CD4-positive, alpha-beta T cell (primary cell): Measurements from ENCODE around the gene ZNF471. TPM values are rescaled to one million over a fixed set of nuclear protein-coding genes. Genes with fewer than 3 reads are reported as not detected.

Experiments used
- ATAC-seq: fragments of 200-7000 bp; cut with Tn5 transposase; one replicate; pipeline ENCODE4 v1.10.0; 2022; ENCODE audit warnings: mild to moderate bottlenecking; ENCODE audit not compliant: poor library complexity
- CTCF ChIA-PET: fragments of 350-600 bp; sonication (Branson Sonifier 250); formaldehyde crosslinking; loops from one replicate; lab custom pipeline; 2021; ENCODE audit warnings: antibody characterized with exemption, inconsistent platforms; lab: Charles Lee
- POLR2A ChIA-PET: fragments of 350-600 bp; sonication (Branson Sonifier 250); formaldehyde crosslinking; loops from one replicate; lab custom pipeline; 2021; ENCODE audit warnings: antibody characterized with exemption, inconsistent platforms; lab: Charles Lee
- DNase-seq, 14 experiments: peaks; one replicate each; pipeline ENCODE4 v3.0.0-alpha.2; 2013 to 2020; ENCODE audit warnings: mixed read lengths in 2 of 14
- H3K27ac ChIP-seq, 2 donors: one replicate each; pipeline versions ENCODE4 v1.5.1 to v1.7.0; 2013; ENCODE audit warnings: low read length in 2 of 2, low read depth in 1 of 2, mild to moderate bottlenecking in 1 of 2
- H3K27me3 ChIP-seq, 2 experiments: 1 replicate in 1 of 2; 2 replicates in 1 of 2; pipeline versions ENCODE4 v1.6.1 to v1.7.0; 2013; ENCODE audit warnings: low read length in 2 of 2, control low read depth in 1 of 2, mild to moderate bottlenecking in 1 of 2, moderate library complexity in 1 of 2; ENCODE audit not compliant: insufficient read depth in 2 of 2, control insufficient read depth in 1 of 2
- H3K36me3 ChIP-seq: one replicate; pipeline ENCODE4 v1.6.1; 2013; ENCODE audit warnings: low read length, control low read depth; ENCODE audit not compliant: insufficient read depth
- H3K4me1 ChIP-seq: one replicate; pipeline ENCODE4 v1.6.1; 2013; ENCODE audit warnings: low read length, control low read depth; ENCODE audit not compliant: insufficient read depth
- H3K4me3 ChIP-seq: one replicate; pipeline ENCODE4 v1.5.1; 2013; ENCODE audit warnings: mild to moderate bottlenecking, low read length, moderate library complexity
- H3K9me3 ChIP-seq, 2 experiments: 1 replicate in 1 of 2; 2 replicates in 1 of 2; pipeline versions ENCODE4 v1.6.1 to v1.7.0; 2013; ENCODE audit warnings: low read length in 2 of 2, mild to moderate bottlenecking in 2 of 2, control low read depth in 1 of 2, moderate library complexity in 1 of 2; ENCODE audit not compliant: control insufficient read depth in 1 of 2, insufficient read depth in 1 of 2
- H3K27ac Mint-ChIP-seq: one replicate; pipeline ENCODE4 v1.8.0; 2020; ENCODE audit warnings: mixed read lengths
- H3K27me3 Mint-ChIP-seq: one replicate; pipeline ENCODE4 v1.8.0; 2021; ENCODE audit warnings: mixed read lengths
- H3K36me3 Mint-ChIP-seq: one replicate; pipeline ENCODE4 v1.8.0; 2021; ENCODE audit warnings: low read depth, mixed read lengths
- H3K4me1 Mint-ChIP-seq: one replicate; pipeline ENCODE4 v1.8.0; 2021; ENCODE audit warnings: low read depth, mixed read lengths
- H3K4me3 Mint-ChIP-seq: one replicate; pipeline ENCODE4 v1.8.0; 2020; ENCODE audit warnings: mild to moderate bottlenecking, mixed read lengths
- H3K9me3 Mint-ChIP-seq: one replicate; pipeline ENCODE4 v1.8.0; 2020; ENCODE audit warnings: mixed read lengths
- intact Hi-C, 2 experiments: fragments of 100-400 bp; cut with DNase I in 1 of 2; cut with micrococcal nuclease in 1 of 2; formaldehyde crosslinking; loops; one replicate each; pipeline versions ENCODE4 v1.15.1 to v1.9.0; 2023 to 2025; cut with DNase I, micrococcal nuclease
- total RNA-seq, 174 experiments: library from RNA in 2 of 174; stranded (reverse) in 2 of 174; gene quantifications; one replicate each; pipeline ENCODE4 v1.2.3 and lab custom pipeline; 2021 to 2026
- TF ChIP-seq, protein P1 (sequence below): fragments of 200-600 bp; IDR thresholded peaks from one replicate; pipeline ENCODE4 v1.8.0; 2022; ENCODE audit warnings: antibody characterized with exemption, mild to moderate bottlenecking

The ZNF471 gene
- total RNA-seq, 2 experiments from 2014 or later, result 2.2 to 2.5 TPM

DNA sequence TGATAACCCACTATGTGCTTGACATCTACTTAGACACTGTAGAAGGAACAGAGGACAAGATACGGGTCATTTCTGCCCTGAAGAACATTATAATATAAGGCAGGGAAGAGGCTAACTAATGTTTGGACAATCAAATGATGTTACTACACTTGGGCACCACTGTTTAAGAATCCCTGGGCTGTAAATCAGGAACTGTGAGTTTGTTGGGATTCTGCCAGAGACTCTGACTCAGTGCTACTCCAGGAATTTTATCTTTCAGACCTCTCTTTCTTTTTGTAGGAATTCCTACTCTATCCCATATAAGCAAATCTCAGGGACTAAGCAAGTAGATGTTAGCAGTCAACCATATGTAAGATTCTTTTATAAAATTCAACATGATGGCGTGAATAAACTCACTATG lies 3.1 kb upstream of the ZNF471 start:
- intact Hi-C loops, result no loop called here
- Histone ChIP-seq H3K27me3 (peaks cover 9 to 25% of the 10 kb centered on the region in 2 experiments), H3K4me1 (peaks cover 11% of the 10 kb centered on the region), H3K4me3 (no peak overlapping the region), H3K36me3 (no peaks in the 10 kb centered on the region), H3K9me3 (peaks cover 40 to 80% of the 10 kb centered on the region in 2 experiments), H3K27ac (no peak overlapping the region)
- Mint-ChIP-seq H3K27ac (no peak overlapping the region), H3K4me3 (no peak overlapping the region), H3K27me3 (no peaks in the 10 kb centered on the region), H3K36me3 (peaks cover 38% of the 10 kb centered on the region), H3K4me1 (no peaks in the 10 kb centered on the region), H3K9me3 (peaks cover 26% of the 10 kb centered on the region)
- DNase-seq (no peak), ATAC-seq (no peak)
- CTCF ChIA-PET, result no interaction called here
- POLR2A ChIA-PET, result no interaction called here
- TF ChIP-seq, protein P1, sequence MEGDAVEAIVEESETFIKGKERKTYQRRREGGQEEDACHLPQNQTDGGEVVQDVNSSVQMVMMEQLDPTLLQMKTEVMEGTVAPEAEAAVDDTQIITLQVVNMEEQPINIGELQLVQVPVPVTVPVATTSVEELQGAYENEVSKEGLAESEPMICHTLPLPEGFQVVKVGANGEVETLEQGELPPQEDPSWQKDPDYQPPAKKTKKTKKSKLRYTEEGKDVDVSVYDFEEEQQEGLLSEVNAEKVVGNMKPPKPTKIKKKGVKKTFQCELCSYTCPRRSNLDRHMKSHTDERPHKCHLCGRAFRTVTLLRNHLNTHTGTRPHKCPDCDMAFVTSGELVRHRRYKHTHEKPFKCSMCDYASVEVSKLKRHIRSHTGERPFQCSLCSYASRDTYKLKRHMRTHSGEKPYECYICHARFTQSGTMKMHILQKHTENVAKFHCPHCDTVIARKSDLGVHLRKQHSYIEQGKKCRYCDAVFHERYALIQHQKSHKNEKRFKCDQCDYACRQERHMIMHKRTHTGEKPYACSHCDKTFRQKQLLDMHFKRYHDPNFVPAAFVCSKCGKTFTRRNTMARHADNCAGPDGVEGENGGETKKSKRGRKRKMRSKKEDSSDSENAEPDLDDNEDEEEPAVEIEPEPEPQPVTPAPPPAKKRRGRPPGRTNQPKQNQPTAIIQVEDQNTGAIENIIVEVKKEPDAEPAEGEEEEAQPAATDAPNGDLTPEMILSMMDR, result no peak

DNA sequence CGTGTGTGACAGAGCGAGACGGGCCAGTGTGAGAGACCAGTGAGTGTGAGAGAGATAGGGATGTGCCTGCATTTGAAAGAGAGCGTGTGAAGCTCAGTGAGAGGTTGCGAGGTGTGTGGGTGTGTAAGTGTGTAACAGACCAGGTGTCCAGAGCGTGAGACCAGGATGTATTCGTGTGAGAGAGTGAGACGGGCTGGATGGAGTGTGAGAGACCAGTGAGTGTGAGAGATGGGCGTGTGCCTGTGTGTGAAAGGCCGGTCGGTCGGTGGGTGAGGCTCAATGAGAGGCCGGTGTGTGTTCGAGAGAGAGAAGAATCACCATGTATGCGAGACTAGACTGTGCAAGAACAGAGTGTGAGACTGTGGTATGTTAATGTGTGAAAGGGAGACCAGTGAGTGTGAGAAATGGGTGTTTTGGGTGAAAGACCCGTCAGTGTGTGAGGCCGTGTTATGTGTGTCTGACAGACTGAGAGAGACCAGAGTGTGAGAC lies 679 bp downstream of the ZNF471 start:
- POLR2A ChIA-PET, result interaction anchor here (1.1 to 1.4 kb wide), 2 partner anchors 87 to 194 kb away, joined by 3 to 4 read pairs; partner anchors contain the start of genes ZNF71 and ZSCAN5A
- Histone ChIP-seq H3K9me3 (peaks cover 31 to 77% of the 10 kb centered on the region in 2 experiments), H3K4me1 (peaks cover 11% of the 10 kb centered on the region), H3K27ac (peak overlapping the region in 1 of 2 donors; percentile 77), H3K36me3 (no peaks in the 10 kb centered on the region), H3K27me3 (peaks cover 9 to 25% of the 10 kb centered on the region in 2 experiments), H3K4me3 (peak overlapping the region; percentile 42)
- Mint-ChIP-seq H3K9me3 (peaks cover 16% of the 10 kb centered on the region), H3K4me3 (no peak overlapping the region), H3K36me3 (peaks cover 19% of the 10 kb centered on the region), H3K27me3 (no peaks in the 10 kb centered on the region), H3K4me1 (no peaks in the 10 kb centered on the region), H3K27ac (no peak overlapping the region)
- ATAC-seq, result no peak
- CTCF ChIA-PET, result no interaction called here
- TF ChIP-seq, protein P1, result no peak
- DNase-seq, result no peak
- intact Hi-C loops, result loop anchor here in 1 of 2 experiments (5.0 kb wide), 1 partner anchor 116 kb away; the partner anchor contains the start of gene ZNF582

GRCh38 chr19:56525214-56525860 lies 17.7 kb downstream of the ZNF471 start:
- H3K4me3 Mint-ChIP-seq, result no peak overlapping the region
- no peaks in the 10 kb centered on the region for H3K4me1 ChIP-seq
- TF ChIP-seq, protein P1, result no peak
- no peaks in the 10 kb centered on the region for H3K36me3 ChIP-seq
- DNase-seq (no peak), ATAC-seq (no peak)
- H3K4me1 Mint-ChIP-seq, result no peaks in the 10 kb centered on the region
- H3K4me3 ChIP-seq, result no peak overlapping the region
- ChIA-PET CTCF (no interaction called here), POLR2A (no interaction called here)
- H3K27ac Mint-ChIP-seq, result no peak overlapping the region
- H3K9me3 ChIP-seq, result peaks cover 40 to 97% of the 10 kb centered on the region in 2 experiments
- H3K27ac ChIP-seq, result no peak overlapping the region
- H3K36me3 Mint-ChIP-seq, result peaks cover 75% of the 10 kb centered on the region
- intact Hi-C loops, result no loop called here
- H3K27me3 Mint-ChIP-seq, result no peaks in the 10 kb centered on the region
- no peaks in the 10 kb centered on the region for H3K27me3 ChIP-seq
- peaks cover 31% of the 10 kb centered on the region for H3K9me3 Mint-ChIP-seq
